ENCODE measurements around the gene SURF6.
"Not testable (repeated sequence)": the region's sequence is repeated elsewhere in the genome, so short reads cannot be mapped to it uniquely, and the experiment has no call there.

The SURF6 gene

DNA sequence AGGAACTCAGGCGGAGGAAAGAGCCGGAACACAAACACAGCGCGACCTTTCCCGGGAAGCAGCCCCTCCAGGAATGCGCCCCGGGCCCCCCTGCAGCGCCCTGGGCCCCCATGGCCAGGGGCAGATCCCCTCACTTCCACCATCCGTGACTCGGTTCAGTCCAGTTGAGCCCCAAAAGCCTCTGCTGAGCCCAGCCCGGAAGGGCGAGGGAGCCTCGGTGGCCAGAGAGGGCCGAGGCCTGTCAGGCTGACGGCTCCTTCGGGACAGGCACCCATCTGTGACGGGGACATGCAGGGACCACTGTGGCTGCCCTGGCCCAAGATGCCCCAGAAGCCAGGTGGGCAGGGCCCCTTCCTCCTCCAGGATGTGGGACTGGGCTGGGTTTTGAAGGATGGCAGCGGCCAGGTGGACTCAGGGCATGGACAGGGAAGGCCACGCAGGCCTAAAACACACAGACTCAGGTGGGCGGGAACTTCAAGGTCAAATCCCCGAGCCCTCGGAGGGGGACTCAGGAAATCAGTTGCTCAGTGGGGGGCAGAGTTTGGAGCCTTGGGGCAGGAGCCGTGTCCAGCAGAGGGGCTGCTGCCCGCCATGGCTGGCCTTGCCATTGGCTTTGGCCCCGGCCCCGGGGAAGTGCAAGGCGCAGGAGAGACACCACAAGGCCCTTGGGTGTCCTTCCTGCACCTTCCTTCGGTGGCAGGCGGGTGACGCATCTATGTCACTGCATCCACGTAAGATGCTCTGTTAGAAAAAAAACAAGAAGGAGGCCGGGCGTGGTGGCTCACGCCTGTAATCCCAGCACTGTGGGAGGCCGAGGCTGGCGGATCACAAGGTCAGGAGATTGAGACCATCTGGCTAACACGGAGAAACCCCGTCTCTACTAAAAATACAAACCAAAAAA lies 31.3 kb downstream of the SURF6 start:
- Histone ChIP-seq H3K36me3 (ENCODE audit: control insufficient read depth in 2 of 2, insufficient read depth in 2 of 2, low read length in 2 of 2) (no peaks in the 10 kb centered on the region), H3K9me3 (ENCODE audit: control insufficient read depth in 2 of 2, low read length in 2 of 2) (no peaks in the 10 kb centered on the region), H3K9ac (ENCODE audit: low read length in 2 of 2) (no peak overlapping the region), H3K27me3 (ENCODE audit: control insufficient read depth in 1 of 2, insufficient read depth in 2 of 2, low read length in 2 of 2) (peaks cover 0 to 12% of the 10 kb centered on the region in 2 donors), H3K4me3 (ENCODE audit: low read length in 2 of 2) (no peak overlapping the region), H3K4me1 (ENCODE audit: control insufficient read depth, insufficient read depth, low read length) (no peaks in the 10 kb centered on the region), H3K27ac (ENCODE audit: low read length) (no peak overlapping the region)

- Histone ChIP-seq H3K9ac (ENCODE audit: low read length in 2 of 2) (no peak overlapping the region), H3K27ac (ENCODE audit: low read length) (no peak overlapping the region), H3K27me3 (ENCODE audit: control insufficient read depth in 1 of 2, insufficient read depth in 2 of 2, low read length in 2 of 2) (peaks cover 0 to 9% of the 10 kb centered on the region in 2 donors), H3K4me3 (ENCODE audit: low read length in 2 of 2) (no peak overlapping the region), H3K9me3 (ENCODE audit: control insufficient read depth in 2 of 2, low read length in 2 of 2) (no peaks in the 10 kb centered on the region), H3K36me3 (ENCODE audit: control insufficient read depth in 2 of 2, insufficient read depth in 2 of 2, low read length in 2 of 2) (no peaks in the 10 kb centered on the region), H3K4me1 (ENCODE audit: control insufficient read depth, insufficient read depth, low read length) (no peaks in the 10 kb centered on the region)
Measured at GRCh38 chr9:133304158-133304470, 31.9 kb downstream of the SURF6 start.

GRCh38 chr9:133303266-133304157 lies 32.5 kb downstream of the SURF6 start:
- Histone ChIP-seq H3K9me3 (ENCODE audit: control insufficient read depth in 2 of 2, low read length in 2 of 2) (no peaks in the 10 kb centered on the region), H3K4me1 (ENCODE audit: control insufficient read depth, insufficient read depth, low read length) (no peaks in the 10 kb centered on the region), H3K36me3 (ENCODE audit: control insufficient read depth in 2 of 2, insufficient read depth in 2 of 2, low read length in 2 of 2) (no peaks in the 10 kb centered on the region), H3K4me3 (ENCODE audit: low read length in 2 of 2) (no peak overlapping the region), H3K27me3 (ENCODE audit: control insufficient read depth in 1 of 2, insufficient read depth in 2 of 2, low read length in 2 of 2) (peaks cover 0 to 9% of the 10 kb centered on the region in 2 donors), H3K27ac (ENCODE audit: low read length) (no peak overlapping the region), H3K9ac (ENCODE audit: low read length in 2 of 2) (no peak overlapping the region)

DNA sequence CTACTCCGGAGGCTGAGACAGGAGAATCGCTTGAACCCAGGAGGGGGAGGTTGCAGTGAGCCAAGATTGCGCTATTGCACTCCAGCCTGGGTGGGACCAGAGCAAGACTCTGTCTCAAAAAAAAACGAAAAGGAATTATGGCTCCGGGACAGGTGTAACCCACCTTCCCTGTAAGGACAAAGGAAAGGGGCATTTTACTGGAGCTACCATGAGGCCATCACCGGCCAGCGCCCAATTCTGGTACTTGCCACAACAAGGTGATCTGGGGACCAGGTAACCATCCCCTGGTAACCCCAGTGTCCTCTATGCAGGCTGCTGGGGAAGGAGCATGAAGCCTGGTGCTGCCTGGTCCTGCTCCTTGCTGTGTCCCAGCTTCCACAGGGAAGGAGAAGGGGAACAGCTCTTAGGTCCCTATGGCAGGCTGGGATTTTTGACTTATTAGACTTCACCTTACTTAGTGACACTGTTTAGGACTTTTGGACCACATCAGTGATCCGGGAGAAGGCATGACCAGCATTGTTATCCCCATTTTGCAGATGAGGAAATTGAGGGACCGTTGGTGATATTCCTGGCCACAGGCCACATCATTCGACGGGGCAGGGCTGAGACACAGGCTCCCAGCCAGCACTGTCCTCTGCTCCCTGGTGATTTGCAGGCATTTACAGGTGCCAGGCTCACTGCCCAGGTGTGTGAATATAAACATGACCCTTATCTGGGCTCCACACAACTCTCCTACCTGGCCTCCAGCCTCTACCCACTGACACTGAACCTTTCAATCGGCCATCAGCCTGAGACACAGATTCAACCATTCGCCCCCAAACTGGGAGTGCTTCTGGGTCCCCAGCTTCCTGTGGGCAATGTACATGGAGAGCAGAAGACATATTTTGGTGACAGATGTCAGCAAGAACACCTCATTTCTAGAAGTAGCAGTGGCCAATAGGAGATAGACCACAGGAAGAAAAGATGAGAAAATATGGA lies 34.4 kb downstream of the SURF6 start:
- Histone ChIP-seq H3K9me3 (ENCODE audit: control insufficient read depth in 2 of 2, low read length in 2 of 2) (no peaks in the 10 kb centered on the region), H3K27ac (ENCODE audit: low read length) (no peak overlapping the region), H3K9ac (ENCODE audit: low read length in 2 of 2) (no peak overlapping the region), H3K27me3 (ENCODE audit: control insufficient read depth in 1 of 2, insufficient read depth in 2 of 2, low read length in 2 of 2) (peaks cover 0 to 9% of the 10 kb centered on the region in 2 donors), H3K4me1 (ENCODE audit: control insufficient read depth, insufficient read depth, low read length) (no peaks in the 10 kb centered on the region), H3K4me3 (ENCODE audit: low read length in 2 of 2) (no peak overlapping the region), H3K36me3 (ENCODE audit: control insufficient read depth in 2 of 2, insufficient read depth in 2 of 2, low read length in 2 of 2) (no peaks in the 10 kb centered on the region)

- not testable (repeated sequence) for H3K27ac ChIP-seq (ENCODE audit: low read length); H3K27me3 ChIP-seq (ENCODE audit: control insufficient read depth in 1 of 2, insufficient read depth in 2 of 2, low read length in 2 of 2); H3K4me3 ChIP-seq (ENCODE audit: low read length in 2 of 2); H3K36me3 ChIP-seq (ENCODE audit: control insufficient read depth in 2 of 2, insufficient read depth in 2 of 2, low read length in 2 of 2); H3K4me1 ChIP-seq (ENCODE audit: control insufficient read depth, insufficient read depth, low read length); H3K9ac ChIP-seq (ENCODE audit: low read length in 2 of 2); H3K9me3 ChIP-seq (ENCODE audit: control insufficient read depth in 2 of 2, low read length in 2 of 2)
Measured at GRCh38 chr9:133299996-133300395, 36.0 kb downstream of the SURF6 start.

DNA sequence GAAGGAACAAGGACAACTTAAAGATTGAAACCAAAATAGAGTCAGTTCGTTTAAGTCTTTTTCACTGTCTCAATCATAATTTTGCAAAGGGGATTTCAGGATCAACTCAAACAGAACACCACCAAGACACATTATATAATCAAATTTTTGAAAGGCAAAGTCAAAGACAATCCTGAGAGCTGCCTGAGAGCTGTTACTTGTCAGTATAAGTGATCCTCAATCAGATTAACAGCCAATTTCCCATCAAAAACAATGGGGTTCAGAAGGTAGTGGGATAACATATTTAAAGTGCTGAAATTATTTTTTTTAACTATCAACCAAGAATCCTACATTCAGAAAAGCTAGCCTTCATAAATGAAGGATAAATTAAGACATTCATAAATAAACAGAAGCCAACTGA lies 41.7 kb downstream of the SURF6 start:
- H3K4me1 ChIP-seq (ENCODE audit: control insufficient read depth, insufficient read depth, low read length), result no peaks in the 10 kb centered on the region
- no peaks in the 10 kb centered on the region for H3K9me3 ChIP-seq (ENCODE audit: control insufficient read depth in 2 of 2, low read length in 2 of 2)
- H3K9ac ChIP-seq (ENCODE audit: low read length in 2 of 2), result no peak overlapping the region
- H3K36me3 ChIP-seq (ENCODE audit: control insufficient read depth in 2 of 2, insufficient read depth in 2 of 2, low read length in 2 of 2), result no peaks in the 10 kb centered on the region
- H3K27me3 ChIP-seq (ENCODE audit: control insufficient read depth in 1 of 2, insufficient read depth in 2 of 2, low read length in 2 of 2), result no peaks in the 10 kb centered on the region
- no peak overlapping the region for H3K27ac ChIP-seq (ENCODE audit: low read length)
- H3K4me3 ChIP-seq (ENCODE audit: low read length in 2 of 2), result no peak overlapping the region

DNA sequence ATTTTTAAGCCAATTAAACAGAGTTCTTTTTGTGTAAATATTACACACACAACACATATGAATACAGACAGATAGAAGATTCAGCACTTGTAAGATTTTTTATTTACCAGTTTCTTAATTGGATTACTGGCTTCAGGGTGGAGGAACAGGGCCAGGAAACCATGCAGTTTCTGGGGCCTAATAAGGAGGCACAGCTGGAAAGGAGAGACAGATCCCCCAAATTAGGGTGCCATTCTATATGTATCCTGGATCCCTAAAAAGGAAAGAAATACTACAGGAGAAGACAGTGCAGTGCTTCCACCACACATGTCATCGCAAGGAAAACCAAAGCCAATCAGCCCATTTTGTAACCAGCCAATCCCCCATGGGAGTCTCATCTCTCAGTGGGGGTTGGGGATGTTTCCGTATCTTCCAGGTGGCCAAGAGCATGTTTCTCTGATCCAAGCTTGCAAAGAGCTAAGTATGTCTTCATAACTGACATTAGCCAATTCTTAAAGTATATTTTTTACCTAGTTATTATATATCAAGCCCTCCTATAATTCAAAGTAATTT lies 45.2 kb downstream of the SURF6 start:
- Histone ChIP-seq H3K36me3 (ENCODE audit: control insufficient read depth in 2 of 2, insufficient read depth in 2 of 2, low read length in 2 of 2) (no peaks in the 10 kb centered on the region), H3K27ac (ENCODE audit: low read length) (no peak overlapping the region), H3K4me3 (ENCODE audit: low read length in 2 of 2) (no peak overlapping the region), H3K9me3 (ENCODE audit: control insufficient read depth in 2 of 2, low read length in 2 of 2) (no peaks in the 10 kb centered on the region), H3K27me3 (ENCODE audit: control insufficient read depth in 1 of 2, insufficient read depth in 2 of 2, low read length in 2 of 2) (no peaks in the 10 kb centered on the region), H3K4me1 (ENCODE audit: control insufficient read depth, insufficient read depth, low read length) (no peaks in the 10 kb centered on the region), H3K9ac (ENCODE audit: low read length in 2 of 2) (no peak overlapping the region)

GRCh38 chr9:133286523-133286922 lies 49.5 kb downstream of the SURF6 start:
- no peak overlapping the region for H3K27ac ChIP-seq (ENCODE audit: low read length)
- H3K4me3 ChIP-seq (ENCODE audit: low read length in 2 of 2), result no peak overlapping the region
- no peaks in the 10 kb centered on the region for H3K4me1 ChIP-seq (ENCODE audit: control insufficient read depth, insufficient read depth, low read length)
- peaks cover 0 to 2% of the 10 kb centered on the region in 2 donors for H3K27me3 ChIP-seq (ENCODE audit: control insufficient read depth in 1 of 2, insufficient read depth in 2 of 2, low read length in 2 of 2)
- H3K36me3 ChIP-seq (ENCODE audit: control insufficient read depth in 2 of 2, insufficient read depth in 2 of 2, low read length in 2 of 2), result no peaks in the 10 kb centered on the region
- H3K9ac ChIP-seq (ENCODE audit: low read length in 2 of 2), result no peak overlapping the region
- no peaks in the 10 kb centered on the region for H3K9me3 ChIP-seq (ENCODE audit: control insufficient read depth in 2 of 2, low read length in 2 of 2)

- no peaks in the 10 kb centered on the region for H3K9me3 ChIP-seq (ENCODE audit: control insufficient read depth in 2 of 2, low read length in 2 of 2)
- no peaks in the 10 kb centered on the region for H3K36me3 ChIP-seq (ENCODE audit: control insufficient read depth in 2 of 2, insufficient read depth in 2 of 2, low read length in 2 of 2)
- H3K4me1 ChIP-seq (ENCODE audit: control insufficient read depth, insufficient read depth, low read length), result no peaks in the 10 kb centered on the region
- H3K27ac ChIP-seq (ENCODE audit: low read length), result no peak overlapping the region
- peaks cover 0 to 10% of the 10 kb centered on the region in 2 donors for H3K27me3 ChIP-seq (ENCODE audit: control insufficient read depth in 1 of 2, insufficient read depth in 2 of 2, low read length in 2 of 2)
- H3K9ac ChIP-seq (ENCODE audit: low read length in 2 of 2), result no peak overlapping the region
- H3K4me3 ChIP-seq (ENCODE audit: low read length in 2 of 2), result no peak overlapping the region
Measured at GRCh38 chr9:133285252-133285775, 50.7 kb downstream of the SURF6 start.

DNA sequence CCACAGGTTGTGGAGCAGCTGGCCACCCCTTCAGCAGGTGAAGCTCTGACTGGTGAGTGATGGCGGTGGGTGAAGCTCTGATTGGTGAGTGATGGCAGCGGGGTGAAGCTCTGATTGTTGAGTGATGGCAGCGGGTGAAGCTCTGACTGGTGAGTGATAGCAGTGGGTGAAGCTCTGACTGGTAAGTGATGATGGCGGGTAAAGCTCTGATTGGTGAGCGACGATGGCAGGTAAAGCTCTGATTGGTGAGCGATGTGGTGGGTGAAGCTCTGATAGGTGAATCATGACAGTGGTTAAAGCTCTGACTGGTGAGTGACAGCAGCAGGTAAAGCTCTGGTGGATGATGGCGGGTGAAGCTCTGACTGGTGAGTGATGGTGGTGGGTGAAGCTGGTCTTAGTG lies 51.6 kb downstream of the SURF6 start:
- no peaks in the 10 kb centered on the region for H3K4me1 ChIP-seq (ENCODE audit: control insufficient read depth, insufficient read depth, low read length)

More for the DNA sequence above, 51.6 kb downstream of the SURF6 start:
- peaks cover 0 to 10% of the 10 kb centered on the region in 2 donors for H3K27me3 ChIP-seq (ENCODE audit: control insufficient read depth in 1 of 2, insufficient read depth in 2 of 2, low read length in 2 of 2)
- no peak overlapping the region for H3K4me3 ChIP-seq (ENCODE audit: low read length in 2 of 2)
- no peaks in the 10 kb centered on the region for H3K9me3 ChIP-seq (ENCODE audit: control insufficient read depth in 2 of 2, low read length in 2 of 2)
- H3K27ac ChIP-seq (ENCODE audit: low read length), result no peak overlapping the region
- no peaks in the 10 kb centered on the region for H3K36me3 ChIP-seq (ENCODE audit: control insufficient read depth in 2 of 2, insufficient read depth in 2 of 2, low read length in 2 of 2)
- no peak overlapping the region for H3K9ac ChIP-seq (ENCODE audit: low read length in 2 of 2)
